Measurements from ENCODE around the gene STIP1.

The STIP1 gene

GRCh38 chr11:64185693-64186491 lies at the start of gene STIP1:
Gene STIP1, plus strand, starts transcription at chr11:64186171. Its CDS starts 91 bp downstream, at chr11:64186262.
- peak; percentile 99 for DNase-seq (ENCODE audit: low spot score)
- H3K9me3 Mint-ChIP-seq, result no peaks in the 10 kb centered on the region
- peaks cover 30% of the 10 kb centered on the region for H3K4me1 Mint-ChIP-seq (ENCODE audit: low read depth)
- peaks cover 15% of the 10 kb centered on the region for H3K36me3 Mint-ChIP-seq (ENCODE audit: low read depth)
- H3K27me3 Mint-ChIP-seq (ENCODE audit: low read depth), result peaks cover 4% of the 10 kb centered on the region
- peak within 1 kb of the TSS; percentile 99 for H3K27ac Mint-ChIP-seq
- H3K4me3 Mint-ChIP-seq, result peak within 1 kb of the TSS; percentile 98

GRCh38 chr11:64136765-64137441 lies 49.1 kb upstream of the STIP1 start:
- Mint-ChIP-seq H3K27me3 (ENCODE audit: low read depth) (no peaks in the 10 kb centered on the region), H3K4me1 (ENCODE audit: low read depth) (no peaks in the 10 kb centered on the region), H3K4me3 (no peak overlapping the region), H3K36me3 (ENCODE audit: low read depth) (no peaks in the 10 kb centered on the region), H3K27ac (no peak overlapping the region), H3K9me3 (no peaks in the 10 kb centered on the region)
- DNase-seq (ENCODE audit: low spot score), result no peak

- DNase-seq (ENCODE audit: low spot score), result no peak
- Mint-ChIP-seq H3K36me3 (ENCODE audit: low read depth) (no peaks in the 10 kb centered on the region), H3K27me3 (ENCODE audit: low read depth) (no peaks in the 10 kb centered on the region), H3K27ac (no peak overlapping the region), H3K4me1 (ENCODE audit: low read depth) (peaks cover under 1% of the 10 kb centered on the region), H3K4me3 (no peak overlapping the region), H3K9me3 (no peaks in the 10 kb centered on the region)
These were observed 47.6 kb upstream of the STIP1 start for GRCh38 chr11:64138398-64138797.

- no peaks in the 10 kb centered on the region for H3K36me3 Mint-ChIP-seq (ENCODE audit: low read depth)
- H3K4me3 Mint-ChIP-seq, result no peak overlapping the region
- H3K4me1 Mint-ChIP-seq (ENCODE audit: low read depth), result peaks cover 7% of the 10 kb centered on the region
- H3K9me3 Mint-ChIP-seq, result no peaks in the 10 kb centered on the region
- H3K27ac Mint-ChIP-seq, result no peak overlapping the region
- no peaks in the 10 kb centered on the region for H3K27me3 Mint-ChIP-seq (ENCODE audit: low read depth)
- no peak for DNase-seq (ENCODE audit: low spot score)
These were observed 46.9 kb upstream of the STIP1 start for GRCh38 chr11:64139049-64139448.

GRCh38 chr11:64140082-64140481 lies 45.9 kb upstream of the STIP1 start:
- Mint-ChIP-seq H3K27me3 (ENCODE audit: low read depth) (no peaks in the 10 kb centered on the region), H3K4me3 (no peak overlapping the region), H3K36me3 (ENCODE audit: low read depth) (no peaks in the 10 kb centered on the region), H3K9me3 (no peaks in the 10 kb centered on the region), H3K4me1 (ENCODE audit: low read depth) (peaks cover 8% of the 10 kb centered on the region), H3K27ac (no peak overlapping the region)
- DNase-seq (ENCODE audit: low spot score), result no peak

- Mint-ChIP-seq H3K4me1 (ENCODE audit: low read depth) (peaks cover 10% of the 10 kb centered on the region), H3K9me3 (no peaks in the 10 kb centered on the region), H3K36me3 (ENCODE audit: low read depth) (no peaks in the 10 kb centered on the region), H3K4me3 (no peak overlapping the region), H3K27me3 (ENCODE audit: low read depth) (no peaks in the 10 kb centered on the region), H3K27ac (no peak overlapping the region)
- no peak for DNase-seq (ENCODE audit: low spot score)
These were observed 44.7 kb upstream of the STIP1 start for GRCh38 chr11:64141081-64141783.

- Mint-ChIP-seq H3K4me3 (no peak overlapping the region), H3K9me3 (no peaks in the 10 kb centered on the region), H3K36me3 (ENCODE audit: low read depth) (no peaks in the 10 kb centered on the region), H3K27ac (no peak overlapping the region), H3K4me1 (ENCODE audit: low read depth) (peaks cover 13% of the 10 kb centered on the region), H3K27me3 (ENCODE audit: low read depth) (no peaks in the 10 kb centered on the region)
- no peak for DNase-seq (ENCODE audit: low spot score)
These were observed 41.1 kb upstream of the STIP1 start for GRCh38 chr11:64144587-64145472.

- no peaks in the 10 kb centered on the region for H3K27me3 Mint-ChIP-seq (ENCODE audit: low read depth)
- no peaks in the 10 kb centered on the region for H3K36me3 Mint-ChIP-seq (ENCODE audit: low read depth)
- H3K27ac Mint-ChIP-seq, result no peak overlapping the region
- no peaks in the 10 kb centered on the region for H3K9me3 Mint-ChIP-seq
- H3K4me1 Mint-ChIP-seq (ENCODE audit: low read depth), result peaks cover 13% of the 10 kb centered on the region
- peak; percentile 53 for DNase-seq (ENCODE audit: low spot score)
- no peak overlapping the region for H3K4me3 Mint-ChIP-seq
These were observed 39.7 kb upstream of the STIP1 start for GRCh38 chr11:64146036-64146955.

- Mint-ChIP-seq H3K27me3 (ENCODE audit: low read depth) (no peaks in the 10 kb centered on the region), H3K4me1 (ENCODE audit: low read depth) (peaks cover 15% of the 10 kb centered on the region), H3K36me3 (ENCODE audit: low read depth) (no peaks in the 10 kb centered on the region), H3K27ac (no peak overlapping the region), H3K9me3 (no peaks in the 10 kb centered on the region), H3K4me3 (no peak overlapping the region)
- DNase-seq (ENCODE audit: low spot score), result peak; percentile 48
These were observed 37.6 kb upstream of the STIP1 start for GRCh38 chr11:64148226-64148916.

GRCh38 chr11:64148917-64149617 lies 36.9 kb upstream of the STIP1 start:
- Mint-ChIP-seq H3K27me3 (ENCODE audit: low read depth) (no peaks in the 10 kb centered on the region), H3K9me3 (no peaks in the 10 kb centered on the region), H3K27ac (no peak overlapping the region), H3K36me3 (ENCODE audit: low read depth) (no peaks in the 10 kb centered on the region), H3K4me3 (no peak overlapping the region), H3K4me1 (ENCODE audit: low read depth) (peaks cover 8% of the 10 kb centered on the region)
- DNase-seq (ENCODE audit: low spot score), result no peak

- H3K27ac Mint-ChIP-seq, result no peak overlapping the region
- peaks cover 6% of the 10 kb centered on the region for H3K4me1 Mint-ChIP-seq (ENCODE audit: low read depth)
- no peak for DNase-seq (ENCODE audit: low spot score)
- no peaks in the 10 kb centered on the region for H3K9me3 Mint-ChIP-seq
- no peaks in the 10 kb centered on the region for H3K27me3 Mint-ChIP-seq (ENCODE audit: low read depth)
- no peak overlapping the region for H3K4me3 Mint-ChIP-seq
- no peaks in the 10 kb centered on the region for H3K36me3 Mint-ChIP-seq (ENCODE audit: low read depth)
These were observed 35.9 kb upstream of the STIP1 start for GRCh38 chr11:64150051-64150450.

Measured in T-helper 2 cell treated with Interferon-gamma antibody and Interleukin-4, amounts not matched to agents 5 μg/mL and 100 μg/mL, for 36 hours (primary cell).